Measurements from ENCODE around the gene NXPH3. TPM values are rescaled to one million over a fixed set of nuclear protein-coding genes. Genes with fewer than 3 reads are reported as not detected.

The NXPH3 gene
- total and polyA plus RNA-seq, 2 of the 13 experiments (the other 11 are each of a cell fraction or from before 2014, with no cell fraction given): 0.04 to 0.58 TPM

GRCh38 chr17:49577650-49577934, 1.9 kb downstream of the NXPH3 start (continued):
- peak; percentile 55 for TF ChIP-seq RXRB (CRISPR knock-in tag; IDR thresholded peaks at IDR 0.05; ENCODE audit: borderline replicate concordance)
- no peak for TF ChIP-seq ZZZ3 (CRISPR knock-in tag; IDR thresholded peaks at IDR 0.05; ENCODE audit: borderline replicate concordance)
- TF ChIP-seq HCFC1 (IDR thresholded peaks at IDR 0.05; ENCODE audit: low read depth, low read length): no peak
- no peak for TF ChIP-seq KLF15 (CRISPR knock-in tag; IDR thresholded peaks at IDR 0.05; ENCODE audit: borderline replicate concordance)

- no peak for ATAC-seq
- ChIA-PET CTCF (ENCODE audit: low intra/inter-chr PET ratio, low total read pairs) (no interaction called here), POLR2A (no interaction called here)
- BruUV-seq (replicated peaks): no TSS peak
- Histone ChIP-seq H3K36me3 (replicated peaks in 1 of 2; ENCODE audit: control insufficient read depth in 1 of 2, insufficient read depth in 2 of 2, low read length in 2 of 2) (no peaks in the 10 kb centered on the region), H3K27ac (ENCODE audit: extremely low read length, insufficient read depth, low read length) (no peak overlapping the region), H3K4me1 (ENCODE audit: insufficient read depth, low read length) (peaks cover 22% of the 10 kb centered on the region), H3K4me3 (replicated peaks in 1 of 3; ENCODE audit: insufficient read depth in 1 of 3, low read depth in 2 of 3, low read length in 3 of 3) (no peak overlapping the region), H3K4me2 (ENCODE audit: low read depth, low read length) (no peak overlapping the region), H4K20me1 (ENCODE audit: insufficient read depth, low read length) (no peaks in the 10 kb centered on the region), H3K9me3 (ENCODE audit: low read length) (no peaks in the 10 kb centered on the region), H2AFZ (ENCODE audit: low read length) (no peak overlapping the region), H3K9ac (ENCODE audit: insufficient read depth, low read depth, low read length) (no peak overlapping the region), H3K27me3 (ENCODE audit: control insufficient read depth in 1 of 2, insufficient read depth in 2 of 2, low read length in 2 of 2) (peaks cover 5 to 58% of the 10 kb centered on the region in 2 experiments), H3K79me2 (ENCODE audit: insufficient read depth, low read length) (no peaks in the 10 kb centered on the region)
- in situ Hi-C loops (cut with HindIII; ENCODE audit: extremely low pct_ligation_motif_present, low pct_unique_long_range_greater_than_20kb): no loop called here
- DNase-seq (ENCODE audit: low spot score): no peak
- FAIRE-seq: no peak
- intact Hi-C loops (cut with micrococcal nuclease; ENCODE audit: unreplicated experiment): loop anchor here (2.0 kb wide), 1 partner anchor 19 kb away; no protein-coding TSS in a partner anchor
- WGBS (ENCODE audit: low lambda C conversion rate): 16% methylated on average over 4 of the region's 4 CpGs
- no peak for TF ChIP-seq ZNF326 (CRISPR knock-in tag; IDR thresholded peaks at IDR 0.05; ENCODE audit: borderline replicate concordance)
- TF ChIP-seq, protein P1, sequence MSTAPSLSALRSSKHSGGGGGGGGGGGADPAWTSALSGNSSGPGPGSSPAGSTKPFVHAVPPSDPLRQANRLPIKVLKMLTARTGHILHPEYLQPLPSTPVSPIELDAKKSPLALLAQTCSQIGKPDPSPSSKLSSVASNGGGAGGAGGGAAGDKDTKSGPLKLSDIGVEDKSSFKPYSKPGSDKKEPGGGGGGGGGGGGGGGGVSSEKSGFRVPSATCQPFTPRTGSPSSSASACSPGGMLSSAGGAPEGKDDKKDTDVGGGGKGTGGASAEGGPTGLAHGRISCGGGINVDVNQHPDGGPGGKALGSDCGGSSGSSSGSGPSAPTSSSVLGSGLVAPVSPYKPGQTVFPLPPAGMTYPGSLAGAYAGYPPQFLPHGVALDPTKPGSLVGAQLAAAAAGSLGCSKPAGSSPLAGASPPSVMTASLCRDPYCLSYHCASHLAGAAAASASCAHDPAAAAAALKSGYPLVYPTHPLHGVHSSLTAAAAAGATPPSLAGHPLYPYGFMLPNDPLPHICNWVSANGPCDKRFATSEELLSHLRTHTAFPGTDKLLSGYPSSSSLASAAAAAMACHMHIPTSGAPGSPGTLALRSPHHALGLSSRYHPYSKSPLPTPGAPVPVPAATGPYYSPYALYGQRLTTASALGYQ (CRISPR knock-in tag; IDR thresholded peaks at IDR 0.05): no peak
- TF ChIP-seq ZNF879 (CRISPR knock-in tag; IDR thresholded peaks at IDR 0.05): no peak
- TF ChIP-seq REL (CRISPR knock-in tag; conservative IDR thresholded peaks at IDR 0.05): no peak
- no peak for TF ChIP-seq FOXC1 (CRISPR knock-in tag; IDR thresholded peaks at IDR 0.05; ENCODE audit: borderline replicate concordance)
- no peak for TF ChIP-seq ZNF451 (CRISPR knock-in tag; IDR thresholded peaks at IDR 0.05)
- TF ChIP-seq ZNF44 (CRISPR knock-in tag; IDR thresholded peaks at IDR 0.05): no peak
- no peak for TF ChIP-seq IKZF4 (CRISPR knock-in tag; IDR thresholded peaks at IDR 0.05; ENCODE audit: borderline replicate concordance, low read depth, not compliant biosample characterization)
- TF ChIP-seq ZNF766 (CRISPR knock-in tag; IDR thresholded peaks at IDR 0.05; ENCODE audit: borderline replicate concordance): no peak
- TF ChIP-seq ZNF572 (CRISPR knock-in tag; IDR thresholded peaks at IDR 0.05): no peak
- TF ChIP-seq, protein P2, sequence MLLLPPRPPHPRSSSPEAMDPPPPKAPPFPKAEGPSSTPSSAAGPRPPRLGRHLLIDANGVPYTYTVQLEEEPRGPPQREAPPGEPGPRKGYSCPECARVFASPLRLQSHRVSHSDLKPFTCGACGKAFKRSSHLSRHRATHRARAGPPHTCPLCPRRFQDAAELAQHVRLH (CRISPR knock-in tag; IDR thresholded peaks at IDR 0.05; ENCODE audit: borderline replicate concordance, low read depth): no peak
- no peak for TF ChIP-seq HNRNPLL (IDR thresholded peaks at IDR 0.05; ENCODE audit: low read depth, low read length, poor library complexity, severe bottlenecking)
- no peak for TF ChIP-seq MLX (CRISPR knock-in tag; IDR thresholded peaks at IDR 0.05)
- TF ChIP-seq THAP7 (CRISPR knock-in tag; IDR thresholded peaks at IDR 0.05): no peak
- no peak for TF ChIP-seq RFXAP (CRISPR knock-in tag; IDR thresholded peaks at IDR 0.05; ENCODE audit: borderline replicate concordance)
- no peak for TF ChIP-seq PAX8 (CRISPR knock-in tag; IDR thresholded peaks at IDR 0.05; ENCODE audit: borderline replicate concordance)
- TF ChIP-seq HIVEP1 (CRISPR knock-in tag; IDR thresholded peaks at IDR 0.05): no peak
Measured at GRCh38 chr17:49577963-49578362, 2.3 kb downstream of the NXPH3 start.

All from HepG2 (cell line).